HCT116 (cell line): ENCODE measurements around the gene CIRBP. TPM values are rescaled to one million over a fixed set of nuclear protein-coding genes. Genes with fewer than 3 reads are reported as not detected.

Experiments
- ATAC-seq: fragments of 200-7000 bp; cut with Tn5 transposase; 2 replicates; pipeline ENCODE4 v1.9.1; 2020; ENCODE audit warnings: mild to moderate bottlenecking, moderate library complexity
- BruUV-seq: library from RNA; stranded (reverse); fragments of 400-500 nt; replicated peaks from 2 replicates; lab custom pipeline; 2021; lab: Mats Ljungman, UMichigan
- CTCF ChIA-PET: fragments of 300-600 bp; sonication (Branson Sonifier 250); formaldehyde crosslinking; loops from one replicate; lab custom pipeline; 2021; ENCODE audit warnings: antibody characterized with exemption; lab: Charles Lee
- POLR2A ChIA-PET: fragments of 300-600, 350-600 bp; sonication (Branson Sonifier 250); formaldehyde crosslinking; loops from one replicate; lab custom pipeline; 2021; ENCODE audit warnings: antibody characterized with exemption; lab: Charles Lee
- RAD21 ChIA-PET, 2 experiments: fragments of 300-600 bp; sonication (Branson Sonifier 250); formaldehyde crosslinking; loops; one replicate each; lab custom pipeline; 2023; ENCODE audit warnings: low total read pairs in 2 of 2; ENCODE audit not compliant: uncharacterized antibody in 2 of 2, unreplicated experiment in 2 of 2, low non-redundant PET in 1 of 2; lab: Charles Lee
- DNase-seq: peaks from one replicate; pipeline ENCODE4 v3.0.0-alpha.2; 2010; ENCODE audit warnings: low read depth, low spot score
- H2AFZ ChIP-seq: fragments of 200-600 bp; shearing (Covaris generic), sonication (generic); 2 replicates; pipeline ENCODE4 v1.6.1; 2017; ENCODE audit warnings: low read depth, mixed run types, mixed read lengths, antibody characterized with exemption, low read length; ENCODE audit not compliant: poor library complexity, severe bottlenecking
- H3K27ac ChIP-seq: 2 replicates; pipeline ENCODE4 v1.5.1; 2012; ENCODE audit warnings: low read depth, low read length
- H3K27me3 ChIP-seq: fragments of 200-600 bp; sonication (generic); 2 replicates; pipeline ENCODE4 v1.6.1; 2016; ENCODE audit warnings: mixed run types, low read length, mixed read lengths; ENCODE audit not compliant: insufficient read depth
- H3K36me3 ChIP-seq, 2 experiments: fragments of 200-500 bp in 1 of 2; fragments of 200-600 bp in 1 of 2; sonication (Bioruptor generic) in 1 of 2; sonication (generic) in 1 of 2; 2 replicates each; pipeline versions ENCODE4 v1.5.1 to v1.6.1; 2014 to 2016; ENCODE audit warnings: low read length in 2 of 2, inconsistent platforms in 1 of 2, mixed read lengths in 1 of 2, mixed run types in 1 of 2; ENCODE audit not compliant: insufficient read depth in 2 of 2, control insufficient read depth in 1 of 2
- H3K4me1 ChIP-seq, 2 experiments: fragments of 200-600 bp in 1 of 2; sonication (generic) in 1 of 2; 2 replicates each; pipeline versions ENCODE4 v1.5.1 to v1.6.1; 2012 to 2017; ENCODE audit warnings: low read length in 2 of 2, inconsistent platforms in 1 of 2, mild to moderate bottlenecking in 1 of 2, mixed read lengths in 1 of 2, mixed run types in 1 of 2, moderate library complexity in 1 of 2; ENCODE audit not compliant: insufficient read depth in 2 of 2, control insufficient read depth in 1 of 2
- H3K4me2 ChIP-seq: fragments of 200-600 bp; sonication (generic); 2 replicates; pipeline ENCODE4 v1.6.1; 2017; ENCODE audit warnings: mixed run types, low read length, mixed read lengths
- H3K4me3 ChIP-seq, 2 experiments: fragments of 200-600 bp in 1 of 2; sonication (generic) in 1 of 2; replicated peaks in 1 of 2; 2 replicates each; pipeline ENCODE4 v1.5.1; 2011 to 2016; ENCODE audit warnings: low read length in 2 of 2, control low read depth in 1 of 2, low read depth in 1 of 2, mild to moderate bottlenecking in 1 of 2, mixed read lengths in 1 of 2, mixed run types in 1 of 2
- H3K79me2 ChIP-seq: fragments of 200-600 bp; sonication (generic); 2 replicates; pipeline ENCODE4 v1.6.1; 2017; ENCODE audit warnings: mild to moderate bottlenecking, mixed run types, low read length, moderate library complexity, mixed read lengths; ENCODE audit not compliant: insufficient read depth
- H3K9ac ChIP-seq: fragments of 200-600 bp; sonication (generic); 2 replicates; pipeline ENCODE4 v1.6.1; 2016; ENCODE audit warnings: low read length, mixed read lengths
- H3K9me2 ChIP-seq: fragments of 200-600 bp; sonication (generic), shearing (Covaris generic); 2 replicates; pipeline ENCODE4 v1.6.1; 2017; ENCODE audit warnings: mixed run types, mild to moderate bottlenecking, moderate library complexity; ENCODE audit not compliant: insufficient read depth
- H3K9me3 ChIP-seq, 2 experiments: fragments of 200-500 bp in 1 of 2; fragments of 200-600 bp in 1 of 2; sonication (Bioruptor generic) in 1 of 2; sonication (generic) in 1 of 2; 2 replicates each; pipeline ENCODE4 v1.6.1; 2014 to 2017; ENCODE audit warnings: low read length in 2 of 2, mixed read lengths in 2 of 2, inconsistent platforms in 1 of 2, low read depth in 1 of 2, mild to moderate bottlenecking in 1 of 2, mixed run types in 1 of 2, moderate library complexity in 1 of 2; ENCODE audit not compliant: control insufficient read depth in 1 of 2, insufficient read depth in 1 of 2
- H4K20me1 ChIP-seq: fragments of 200-600 bp; sonication (generic), shearing (Covaris generic); 2 replicates; pipeline ENCODE4 v1.6.1; 2017; ENCODE audit warnings: mixed run types, mild to moderate bottlenecking, moderate library complexity; ENCODE audit not compliant: insufficient read depth
- CBX3 ChIP-seq: IDR thresholded peaks from 2 replicates; pipeline ENCODE4 v1.6.1; 2012; ENCODE audit warnings: low read depth
- JUND ChIP-seq: IDR thresholded peaks from 2 replicates; pipeline ENCODE4 v1.6.1; 2012
- POLR2A ChIP-seq: IDR thresholded peaks from 2 replicates; pipeline ENCODE4 v1.7.0; 2011; ENCODE audit warnings: borderline replicate concordance; ENCODE audit not compliant: insufficient read depth, insufficient read length; ENCODE audit errors: extremely low read depth
- POLR2AphosphoS5 ChIP-seq: IDR thresholded peaks from 2 replicates; pipeline ENCODE4 v1.6.1; 2011; ENCODE audit warnings: mild to moderate bottlenecking, low read depth, low read length, moderate library complexity
- RAD21 ChIP-seq: IDR thresholded peaks from 2 replicates; pipeline ENCODE4 v1.6.1; 2012; ENCODE audit warnings: low read depth, mild to moderate bottlenecking
- YY1 ChIP-seq: IDR thresholded peaks from 2 replicates; pipeline ENCODE4 v1.6.1; 2011; ENCODE audit warnings: low read length, low read depth, moderate library complexity, mild to moderate bottlenecking; ENCODE audit not compliant: insufficient replicate concordance; ENCODE audit errors: extremely low read depth
- ZFX ChIP-seq: fragments of 450-650 bp; IDR thresholded peaks from 2 replicates; pipeline ENCODE4 v1.6.1; 2017
- intact Hi-C: fragments of 100-400 bp; cut with micrococcal nuclease; formaldehyde crosslinking; loops from 2 replicates; pipeline ENCODE4 v1.10.0; 2022
- total RNA-seq: library from RNA; stranded (reverse); gene quantifications from one replicate; pipeline ENCODE4 v1.2.1, GENCODE V29; 2021; ENCODE audit not compliant: unreplicated experiment

Gene CIRBP
- total RNA-seq, 1 experiment from 2014 or later: 276 TPM

DNA sequence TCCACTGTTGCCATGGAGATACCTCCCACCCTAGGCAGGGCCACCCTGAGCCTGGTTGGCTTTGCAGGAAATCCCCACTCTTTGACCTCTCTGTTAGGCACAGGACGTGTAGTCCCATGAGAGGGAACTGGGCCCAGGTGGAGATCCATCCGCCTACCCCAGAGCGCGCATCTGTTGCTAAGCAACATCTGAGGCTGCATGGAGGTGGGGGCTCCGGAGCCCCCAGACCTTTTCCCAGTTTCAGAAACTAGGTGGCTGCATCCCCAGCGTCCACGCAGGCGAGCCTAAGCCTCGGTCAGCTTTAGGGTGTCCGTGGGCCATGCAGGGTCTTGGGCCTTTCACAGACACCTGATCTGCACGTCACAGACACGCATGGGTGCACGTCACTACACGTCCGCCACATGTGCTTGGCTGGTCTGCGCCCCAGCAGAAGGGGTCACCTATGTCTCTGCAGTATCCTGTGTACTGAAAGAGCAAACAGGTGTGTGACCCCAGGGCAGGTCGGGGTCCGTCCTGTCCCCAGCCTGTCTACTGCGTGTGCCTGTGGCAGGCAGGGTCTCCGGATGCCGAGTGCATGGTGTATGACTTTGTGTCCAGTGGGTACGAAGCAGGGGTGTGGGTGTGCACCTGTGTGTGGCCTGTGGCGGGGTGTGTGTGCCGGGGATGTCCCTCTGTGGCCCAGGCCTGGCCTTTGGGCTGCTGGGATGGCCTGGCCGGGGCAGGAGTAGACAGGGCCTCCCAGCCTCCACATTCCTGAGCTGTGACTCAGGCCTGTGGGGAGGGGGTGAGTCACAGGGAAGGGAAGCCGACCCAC, 4.1 kb upstream of the CIRBP start (continued):
- TF ChIP-seq YY1: no peak
- no peak for TF ChIP-seq CBX3
- TF ChIP-seq POLR2AphosphoS5: peak; percentile 43; the same call in 1 of the 2 replicates
- TF ChIP-seq ZFX: peak; percentile 21; the same call in 1 of the 2 replicates
- TF ChIP-seq JUND: no peak
- no peak for TF ChIP-seq RAD21

DNA sequence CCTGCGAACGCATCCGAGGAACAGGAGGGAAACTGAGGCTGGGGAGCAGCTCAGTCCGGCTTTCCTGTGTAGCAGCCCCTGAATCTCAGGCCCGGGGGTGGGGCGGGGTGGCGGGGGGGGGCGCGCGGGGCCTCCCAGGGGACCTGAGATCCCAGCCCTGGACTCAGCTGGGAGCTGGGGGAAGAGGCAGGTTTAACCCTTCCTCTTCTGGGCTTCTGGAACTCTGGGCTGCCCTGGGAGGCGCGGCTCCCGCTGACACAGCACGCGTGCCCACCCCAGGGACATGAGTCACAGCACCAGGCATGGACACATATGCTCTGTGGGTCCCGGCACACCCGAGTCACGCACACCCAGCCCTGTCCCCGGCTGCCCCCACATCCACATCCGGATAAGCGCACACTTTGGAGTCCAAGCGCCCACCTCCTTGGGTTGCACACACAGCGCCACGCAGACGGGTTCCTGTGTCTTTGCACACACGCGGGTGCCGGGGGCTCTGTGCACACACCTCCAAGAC, 3.5 kb upstream of the CIRBP start:
- Histone ChIP-seq H3K27ac (peak overlapping the region; percentile 99), H3K4me3 (peak overlapping the region; percentile 43 to 59), H3K4me1 (peaks cover 48 to 90% of the 10 kb centered on the region in 2 experiments), H3K36me3 (no peaks in the 10 kb centered on the region), H4K20me1 (no peaks in the 10 kb centered on the region), H2AFZ (no peak overlapping the region), H3K79me2 (peaks cover 18% of the 10 kb centered on the region), H3K4me2 (peak overlapping the region; percentile 97), H3K9me2 (no peaks in the 10 kb centered on the region), H3K27me3 (no peaks in the 10 kb centered on the region), H3K9me3 (no peaks in the 10 kb centered on the region), H3K9ac (peak overlapping the region; percentile 98)
- no peak for DNase-seq
- POLR2A ChIA-PET: interaction anchor here (0.7 to 3.0 kb wide), 9 partner anchors 9 to 178 kb away, joined by 3 to 58 read pairs (median 9); partner anchors contain the start of genes ATP5F1D and FAM174C
- intact Hi-C loops: loop anchor here (1.0 kb wide), 2 partner anchors 16 to 21 kb away; no protein-coding TSS in a partner anchor
- CTCF ChIA-PET: interaction anchor here (0.9 to 6.5 kb wide), 8 partner anchors 8 to 225 kb away, joined by 3 to 325 read pairs (median 8); partner anchors contain the start of genes ATP5F1D, FAM174C and REEP6
- RAD21 ChIA-PET: interaction anchor here (0.9 to 2.1 kb wide), 4 partner anchors 12 to 24 kb away, joined by 5 to 51 read pairs (median 28); partner anchors contain the start of gene ATP5F1D (in 1 of the 2)
- BruUV-seq: no TSS peak
- peak; percentile 4 for ATAC-seq
- TF ChIP-seq RAD21: no peak
- TF ChIP-seq POLR2A: peak; percentile 11
